Colonic mucosa (tissue), 4 donors: ENCODE data around the gene SMARCAL1. TPM values are rescaled to one million over a fixed set of nuclear protein-coding genes. Genes with fewer than 3 reads are reported as not detected.

Experiments
- DNase-seq: peaks from one replicate; pipeline ENCODE4 v3.0.0-alpha.2; 2020
- H3K27ac ChIP-seq: fragments of 200-600 bp; one replicate; pipeline ENCODE4 v1.8.0; 2021
- H3K27me3 ChIP-seq: fragments of 200-600 bp; one replicate; pipeline ENCODE4 v1.8.0; 2021
- H3K36me3 ChIP-seq: fragments of 200-600 bp; one replicate; pipeline ENCODE4 v1.8.0; 2021
- H3K4me1 ChIP-seq: fragments of 200-600 bp; one replicate; pipeline ENCODE4 v1.8.0; 2021; ENCODE audit warnings: mild to moderate bottlenecking
- H3K4me3 ChIP-seq: fragments of 200-600 bp; one replicate; pipeline ENCODE4 v1.8.0; 2021
- H3K9ac ChIP-seq, 2 donors: one replicate each; pipeline ENCODE4 v1.7.0; 2013; ENCODE audit warnings: control low read depth in 2 of 2, low read depth in 2 of 2, low read length in 2 of 2
- H3K9me3 ChIP-seq: fragments of 200-600 bp; one replicate; pipeline ENCODE4 v1.8.0; 2021
- CTCF ChIP-seq: fragments of 200-600 bp; IDR thresholded peaks from one replicate; pipeline ENCODE4 v1.8.0; 2022; ENCODE audit warnings: antibody characterized with exemption, mild to moderate bottlenecking
- intact Hi-C: fragments of 100-400 bp; cut with DNase I; formaldehyde crosslinking; loops from one replicate; pipeline ENCODE4 v1.14.1; 2022
- total RNA-seq, 2 donors: library from RNA; stranded (reverse); fragmentation: NEBNext Ultra II Directional in 1 of 2; extraction: Animal tissue kit (Norgen Biotek cat#: 25700) in 1 of 2; gene quantifications; one replicate each; pipeline ENCODE4 v1.2.1, GENCODE V29; 2021
- donor health status: healthy.
- donor health status: DM: no; HTN: no; CAD: no.
- donor health status: DM: no; HTN: no; CAD: no.

SMARCAL1 gene
- total RNA-seq, 2 donors from 2014 or later = 13.8 to 18.1 TPM

- intact Hi-C loops = no loop called here
- no peaks in the 10 kb centered on the region for H3K36me3 ChIP-seq
- DNase-seq = no peak
- TF ChIP-seq CTCF = no peak
- H3K9me3 ChIP-seq = no peaks in the 10 kb centered on the region
- H3K27me3 ChIP-seq = no peaks in the 10 kb centered on the region
- H3K9ac ChIP-seq = no peak overlapping the region
- no peaks in the 10 kb centered on the region for H3K4me1 ChIP-seq
- no peak overlapping the region for H3K4me3 ChIP-seq
- H3K27ac ChIP-seq = no peak overlapping the region
Observed at GRCh38 chr2:216408426-216409290, 3.6 kb upstream of the SMARCAL1 start.

GRCh38 chr2:216410550-216410949 lies 1.7 kb upstream of the SMARCAL1 start:
- intact Hi-C loops = no loop called here
- Histone ChIP-seq H3K4me1 (no peaks in the 10 kb centered on the region), H3K9me3 (no peaks in the 10 kb centered on the region), H3K9ac (no peak overlapping the region), H3K4me3 (no peak overlapping the region), H3K27ac (no peak overlapping the region), H3K27me3 (no peaks in the 10 kb centered on the region), H3K36me3 (no peaks in the 10 kb centered on the region)
- DNase-seq = no peak
- no peak for TF ChIP-seq CTCF

GRCh38 chr2:216413882-216414281 lies 1.6 kb downstream of the SMARCAL1 start:
- intact Hi-C loops = no loop called here
- Histone ChIP-seq H3K9me3 (no peaks in the 10 kb centered on the region), H3K4me3 (no peak overlapping the region), H3K27me3 (no peaks in the 10 kb centered on the region), H3K36me3 (no peaks in the 10 kb centered on the region), H3K4me1 (no peaks in the 10 kb centered on the region), H3K27ac (no peak overlapping the region), H3K9ac (no peak overlapping the region)
- no peak for DNase-seq
- TF ChIP-seq CTCF = no peak

DNA sequence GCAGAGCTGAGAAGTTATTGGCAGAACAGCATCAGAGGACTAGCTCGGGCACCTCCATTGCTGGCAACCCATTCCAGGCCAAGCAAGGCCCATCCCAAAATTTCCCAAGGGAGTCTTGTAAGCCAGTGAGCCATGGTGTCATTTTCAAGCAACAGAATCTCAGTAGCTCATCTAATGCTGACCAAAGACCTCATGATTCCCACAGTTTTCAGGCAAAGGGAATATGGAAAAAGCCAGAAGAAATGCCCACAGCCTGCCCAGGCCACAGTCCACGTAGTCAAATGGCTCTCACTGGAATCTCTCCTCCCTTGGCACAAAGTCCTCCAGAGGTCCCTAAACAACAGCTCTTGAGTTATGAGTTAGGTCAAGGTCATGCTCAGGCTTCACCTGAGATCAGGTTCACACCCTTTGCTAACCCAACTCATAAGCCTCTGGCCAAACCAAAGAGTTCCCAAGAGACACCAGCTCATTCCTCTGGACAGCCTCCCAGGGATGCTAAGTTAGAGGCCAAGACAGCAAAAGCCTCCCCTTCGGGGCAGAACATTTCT lies 2.6 kb downstream of the SMARCAL1 start:
- DNase-seq = no peak
- Histone ChIP-seq H3K4me3 (no peak overlapping the region), H3K9ac (no peak overlapping the region), H3K9me3 (no peaks in the 10 kb centered on the region), H3K27ac (no peak overlapping the region), H3K27me3 (no peaks in the 10 kb centered on the region), H3K4me1 (no peaks in the 10 kb centered on the region), H3K36me3 (no peaks in the 10 kb centered on the region)
- intact Hi-C loops = no loop called here
- TF ChIP-seq CTCF = no peak

DNA sequence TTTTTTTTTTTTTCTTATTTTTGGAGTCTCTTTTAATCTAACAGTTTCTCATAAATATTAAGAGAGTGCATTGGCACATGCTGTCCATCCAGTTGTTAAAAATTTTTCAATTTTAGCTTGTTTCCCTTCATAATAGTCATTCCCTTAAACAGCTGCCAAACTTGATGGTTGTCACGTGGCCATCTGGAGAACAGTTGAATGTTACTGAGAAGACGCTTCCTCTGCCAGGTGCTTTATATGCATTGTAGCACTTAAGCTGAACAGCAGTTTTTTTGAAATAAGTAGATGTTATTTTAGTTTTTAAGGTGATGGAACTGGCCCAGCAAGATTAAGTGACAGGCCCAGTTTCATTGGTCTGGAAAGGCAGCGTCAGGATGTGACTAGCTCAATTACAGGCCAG lies 3.3 kb downstream of the SMARCAL1 start:
- no peak for TF ChIP-seq CTCF
- Histone ChIP-seq H3K9me3 (no peaks in the 10 kb centered on the region), H3K27ac (no peak overlapping the region), H3K9ac (no peak overlapping the region), H3K4me1 (no peaks in the 10 kb centered on the region), H3K27me3 (no peaks in the 10 kb centered on the region), H3K36me3 (no peaks in the 10 kb centered on the region), H3K4me3 (no peak overlapping the region)
- intact Hi-C loops = no loop called here
- DNase-seq = no peak
